GM12801 (cell line): Measurements from ENCODE around the gene NPC1L1.

Experiments used
- CTCF ChIP-seq: IDR thresholded peaks from one replicate; pipeline ENCODE4 v1.5.1; 2011; ENCODE audit warnings: control low read depth; ENCODE audit not compliant: insufficient read length; ENCODE audit errors: extremely low read depth

Gene NPC1L1

GRCh38 chr7:44568771-44569560 is 27.8 kb upstream of the NPC1L1 start:
- no peak for TF ChIP-seq CTCF

GRCh38 chr7:44567884-44568283 is 26.8 kb upstream of the NPC1L1 start:
- no peak for TF ChIP-seq CTCF

- no peak for TF ChIP-seq CTCF
Measured at GRCh38 chr7:44566680-44567079, 25.6 kb upstream of the NPC1L1 start.

GRCh38 chr7:44565795-44566559 is 24.8 kb upstream of the NPC1L1 start:
- no peak for TF ChIP-seq CTCF

- no peak for TF ChIP-seq CTCF
Measured at GRCh38 chr7:44565097-44565794, 24.1 kb upstream of the NPC1L1 start.

- TF ChIP-seq CTCF = no peak
Measured at GRCh38 chr7:44564606-44565005, 23.5 kb upstream of the NPC1L1 start.

- TF ChIP-seq CTCF = no peak
Measured at GRCh38 chr7:44563171-44563679, 22.1 kb upstream of the NPC1L1 start.
